Kidney epithelial cell (primary cell): ENCODE results near the gene FADS3. TPM values are rescaled to one million over a fixed set of nuclear protein-coding genes. Genes with fewer than 3 reads are reported as not detected.

Source experiments
- DNase-seq: peaks from one replicate; pipeline ENCODE4 v3.0.0-alpha.2; 2010; ENCODE audit warnings: low read depth
- H3K27me3 ChIP-seq: 2 replicates; pipeline ENCODE4 v1.6.0; 2011; ENCODE audit warnings: low read length; ENCODE audit not compliant: control insufficient read depth, insufficient read depth
- H3K36me3 ChIP-seq: 2 replicates; pipeline ENCODE4 v1.5.1; 2011; ENCODE audit warnings: low read length; ENCODE audit not compliant: control insufficient read depth, insufficient read depth
- H3K4me3 ChIP-seq: 2 replicates; pipeline ENCODE4 v1.5.1; 2011; ENCODE audit warnings: low read depth, mild to moderate bottlenecking, control low read depth, low read length
- total RNA-seq: library from RNA; depleted of rRNA; stranded (reverse); fragments of >200 nt; gene quantifications from 2 replicates; pipeline ENCODE4 v1.2.3, GENCODE V29; 2015
- TF ChIP-seq, protein P1 (sequence below): IDR thresholded peaks from 2 replicates; pipeline ENCODE4 v1.5.1; 2011; ENCODE audit warnings: mild to moderate bottlenecking, moderate library complexity, low read length, control low read depth, inconsistent platforms; ENCODE audit not compliant: insufficient read depth, poor library complexity, severe bottlenecking

FADS3 gene
- total RNA-seq, 1 donor from 2014 or later, result 152 TPM

DNA sequence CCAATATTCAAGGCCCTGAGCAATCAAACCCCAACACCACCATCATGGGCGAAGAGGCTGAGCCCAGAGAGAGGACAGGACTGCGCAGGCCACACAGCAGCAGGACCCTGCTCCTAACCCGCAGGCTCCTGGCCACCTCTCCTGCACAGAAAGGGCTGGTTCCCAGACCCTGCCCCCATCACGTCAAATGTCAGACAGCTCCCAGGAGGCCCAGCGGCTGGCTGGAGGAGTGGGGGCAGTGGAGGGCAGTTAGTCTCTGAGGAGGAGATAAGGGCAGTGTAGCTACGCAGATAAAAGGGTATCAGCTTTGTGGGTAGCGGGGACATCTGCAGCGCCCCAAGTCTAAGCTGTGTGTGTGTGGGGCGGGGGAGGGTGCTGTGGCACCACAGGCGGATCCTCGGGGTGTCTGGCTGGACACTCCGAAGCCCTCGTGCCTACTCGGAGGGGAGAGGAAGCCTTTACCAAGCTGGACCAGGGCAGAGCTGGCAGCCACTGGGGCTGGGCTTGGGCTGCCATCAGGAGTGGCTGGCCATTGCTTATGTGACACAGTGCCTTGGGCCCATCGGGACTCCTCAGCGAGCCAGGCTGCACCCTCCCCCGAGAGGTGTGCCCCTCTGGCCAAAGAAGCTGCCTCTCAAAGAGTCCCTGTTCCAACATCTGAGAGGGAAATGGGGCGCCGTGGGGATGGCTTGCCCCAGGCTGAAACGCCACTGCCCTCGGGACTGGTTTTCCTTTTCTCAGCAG is 21.5 kb downstream of the FADS3 start:
- DNase-seq, result no peak
- H3K4me3 ChIP-seq, result no peak overlapping the region
- H3K36me3 ChIP-seq, result no peaks in the 10 kb centered on the region
- TF ChIP-seq, protein P1, sequence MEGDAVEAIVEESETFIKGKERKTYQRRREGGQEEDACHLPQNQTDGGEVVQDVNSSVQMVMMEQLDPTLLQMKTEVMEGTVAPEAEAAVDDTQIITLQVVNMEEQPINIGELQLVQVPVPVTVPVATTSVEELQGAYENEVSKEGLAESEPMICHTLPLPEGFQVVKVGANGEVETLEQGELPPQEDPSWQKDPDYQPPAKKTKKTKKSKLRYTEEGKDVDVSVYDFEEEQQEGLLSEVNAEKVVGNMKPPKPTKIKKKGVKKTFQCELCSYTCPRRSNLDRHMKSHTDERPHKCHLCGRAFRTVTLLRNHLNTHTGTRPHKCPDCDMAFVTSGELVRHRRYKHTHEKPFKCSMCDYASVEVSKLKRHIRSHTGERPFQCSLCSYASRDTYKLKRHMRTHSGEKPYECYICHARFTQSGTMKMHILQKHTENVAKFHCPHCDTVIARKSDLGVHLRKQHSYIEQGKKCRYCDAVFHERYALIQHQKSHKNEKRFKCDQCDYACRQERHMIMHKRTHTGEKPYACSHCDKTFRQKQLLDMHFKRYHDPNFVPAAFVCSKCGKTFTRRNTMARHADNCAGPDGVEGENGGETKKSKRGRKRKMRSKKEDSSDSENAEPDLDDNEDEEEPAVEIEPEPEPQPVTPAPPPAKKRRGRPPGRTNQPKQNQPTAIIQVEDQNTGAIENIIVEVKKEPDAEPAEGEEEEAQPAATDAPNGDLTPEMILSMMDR, result no peak
- H3K27me3 ChIP-seq, result no peaks in the 10 kb centered on the region

DNA sequence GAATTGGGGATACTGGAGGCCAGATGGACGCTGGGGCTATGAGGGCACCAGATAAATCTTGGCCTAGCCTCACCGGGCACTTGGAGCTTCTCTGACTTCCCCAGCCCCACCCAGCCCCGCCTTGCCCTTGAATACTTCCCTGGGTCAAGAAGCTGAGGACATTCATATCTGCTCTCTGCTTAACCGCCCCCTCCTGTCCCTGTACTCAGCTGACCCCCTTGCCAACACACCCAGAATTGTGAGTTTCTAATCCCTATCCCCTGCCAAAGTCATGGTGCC is 22.0 kb downstream of the FADS3 start:
- H3K4me3 ChIP-seq, result no peak overlapping the region
- no peaks in the 10 kb centered on the region for H3K27me3 ChIP-seq
- H3K36me3 ChIP-seq, result no peaks in the 10 kb centered on the region
- TF ChIP-seq, protein P1, result no peak
- DNase-seq, result no peak

DNA sequence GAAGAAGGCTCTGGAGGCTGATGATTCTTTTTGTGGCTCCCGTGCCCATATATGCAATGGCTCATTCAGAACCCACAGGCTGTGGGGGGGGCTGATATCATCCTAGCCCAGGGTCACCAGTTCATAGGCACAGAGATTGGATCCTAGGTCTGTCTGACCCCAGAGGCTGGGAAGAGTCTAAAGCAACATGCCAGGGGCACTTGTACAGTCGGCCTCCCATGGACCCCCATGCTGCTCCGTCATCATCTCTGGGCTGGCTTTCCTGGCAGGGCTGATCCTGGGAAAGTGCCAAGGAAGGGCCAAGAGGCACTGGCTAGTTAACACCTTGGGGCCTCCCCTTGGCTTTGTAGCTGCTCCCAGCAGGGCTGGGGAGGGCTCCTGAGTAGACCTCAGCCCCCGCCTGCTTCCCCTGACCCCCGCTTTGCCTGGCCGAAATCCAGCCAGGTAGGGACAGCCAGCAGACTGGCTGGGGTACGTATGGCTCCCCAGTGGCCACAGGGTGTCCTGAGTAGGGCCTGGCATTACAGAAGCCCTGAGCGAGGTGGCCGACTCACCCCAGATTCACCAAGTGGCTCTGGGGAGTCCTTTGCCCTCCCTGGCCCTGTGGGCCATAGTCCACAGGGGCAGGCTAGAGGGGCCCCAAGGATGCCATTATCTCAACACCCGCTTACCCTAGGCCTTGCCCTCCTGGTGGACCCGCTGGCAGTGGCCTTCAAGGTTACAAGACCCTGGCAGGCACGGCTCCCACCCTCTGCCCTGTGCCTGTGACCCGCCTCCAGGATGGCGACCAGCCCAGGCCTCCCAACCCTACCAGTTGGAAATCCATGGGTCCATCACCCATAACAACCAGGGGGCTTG is 22.5 kb downstream of the FADS3 start:
- no peak for DNase-seq
- TF ChIP-seq, protein P1, result no peak
- H3K4me3 ChIP-seq, result no peak overlapping the region
- peaks cover 1% of the 10 kb centered on the region for H3K36me3 ChIP-seq
- no peaks in the 10 kb centered on the region for H3K27me3 ChIP-seq

DNA sequence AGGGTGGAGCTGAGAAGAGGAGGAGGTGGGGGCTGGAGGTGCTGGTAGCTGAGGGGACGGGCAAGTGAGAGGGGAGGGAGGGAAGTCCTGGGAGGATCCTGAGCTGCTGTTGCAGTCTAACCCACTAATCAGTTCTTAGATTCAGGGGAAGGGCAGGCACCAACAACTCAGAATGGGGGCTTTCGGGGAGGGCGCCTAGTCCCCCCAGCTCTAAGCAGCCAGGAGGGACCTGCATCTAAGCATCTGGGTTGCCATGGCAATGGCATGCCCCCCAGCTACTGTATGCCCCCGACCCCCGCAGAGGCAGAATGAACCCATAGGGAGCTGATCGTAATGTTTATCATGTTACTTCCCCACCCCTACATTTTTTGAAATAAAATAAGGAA is 24.4 kb downstream of the FADS3 start:
- Histone ChIP-seq H3K27me3 (no peaks in the 10 kb centered on the region), H3K36me3 (peaks cover 2% of the 10 kb centered on the region), H3K4me3 (no peak overlapping the region)
- TF ChIP-seq, protein P1, result no peak
- DNase-seq, result no peak

DNA sequence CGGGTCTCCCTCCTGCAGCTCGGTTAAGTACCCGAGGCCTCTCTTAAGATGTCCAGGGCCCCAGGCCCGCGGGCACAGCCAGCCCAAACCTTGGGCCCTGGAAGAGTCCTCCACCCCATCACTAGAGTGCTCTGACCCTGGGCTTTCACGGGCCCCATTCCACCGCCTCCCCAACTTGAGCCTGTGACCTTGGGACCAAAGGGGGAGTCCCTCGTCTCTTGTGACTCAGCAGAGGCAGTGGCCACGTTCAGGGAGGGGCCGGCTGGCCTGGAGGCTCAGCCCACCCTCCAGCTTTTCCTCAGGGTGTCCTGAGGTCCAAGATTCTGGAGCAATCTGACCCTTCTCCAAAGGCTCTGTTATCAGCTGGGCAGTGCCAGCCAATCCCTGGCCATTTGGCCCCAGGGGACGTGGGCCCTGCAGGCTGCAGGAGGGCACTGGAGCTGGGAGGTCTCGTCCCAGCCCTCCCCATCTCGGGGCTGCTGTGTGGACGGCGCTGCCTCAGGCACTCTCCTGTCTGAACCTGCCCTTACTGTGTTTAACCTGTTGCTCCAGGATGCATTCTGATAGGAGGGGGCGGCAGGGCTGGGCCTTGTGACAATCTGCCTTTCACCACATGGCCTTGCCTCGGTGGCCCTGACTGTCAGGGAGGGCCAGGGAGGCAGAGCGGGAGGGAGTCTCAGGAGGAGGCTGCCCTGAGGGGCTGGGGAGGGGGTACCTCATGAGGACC is 25.0 kb downstream of the FADS3 start:
- peaks cover 4% of the 10 kb centered on the region for H3K36me3 ChIP-seq

More for the DNA sequence above, 25.0 kb downstream of the FADS3 start:
- Histone ChIP-seq H3K27me3 (no peaks in the 10 kb centered on the region), H3K4me3 (no peak overlapping the region)
- TF ChIP-seq, protein P1, result no peak
- DNase-seq, result no peak
